HEK293 (cell line): ENCODE results near the gene LONP2.

ENCODE experiments used
- ATF2 ChIP-seq: fragments of 450-650 bp; formaldehyde crosslinking; IDR thresholded peaks from 2 replicates; pipeline ENCODE4 v1.5.1; 2016; ENCODE audit warnings: missing biosample characterization, missing genetic modification characterization, low read depth
- EGR2 ChIP-seq: fragments of 450-650 bp; formaldehyde crosslinking; IDR thresholded peaks from 2 replicates; pipeline ENCODE4 v1.5.1; 2016; ENCODE audit warnings: low read depth, missing biosample characterization, missing genetic modification characterization
- HOXA7 ChIP-seq: sonication (generic); formaldehyde crosslinking; IDR thresholded peaks from 2 replicates; pipeline ENCODE4 v1.8.1; 2022; ENCODE audit warnings: missing genetic modification reagents, borderline replicate concordance
- REST ChIP-seq: fragments of 450-650 bp; formaldehyde crosslinking; IDR thresholded peaks from 2 replicates; pipeline ENCODE4 v1.5.1; 2016; ENCODE audit warnings: missing biosample characterization, missing genetic modification characterization
- ZNF529 ChIP-seq: fragments of 450-650 bp; formaldehyde crosslinking; IDR thresholded peaks from 2 replicates; pipeline ENCODE4 v1.5.1; 2017; ENCODE audit warnings: missing genetic modification characterization, missing biosample characterization; ENCODE audit not compliant: insufficient replicate concordance
- ZNF776 ChIP-seq: fragments of 450-650 bp; formaldehyde crosslinking; IDR thresholded peaks from 2 replicates; pipeline ENCODE4 v1.5.0; 2017; ENCODE audit warnings: missing biosample characterization, missing genetic modification characterization, borderline replicate concordance
- ZSCAN5A ChIP-seq: fragments of 450-650 bp; formaldehyde crosslinking; IDR thresholded peaks from 2 replicates; pipeline ENCODE4 v1.5.1; 2016; ENCODE audit warnings: missing biosample characterization, missing genetic modification characterization

- TF ChIP-seq ZSCAN5A, result no peak
- no peak for TF ChIP-seq ZNF776 (tag by site-specific recombination)
- no peak for TF ChIP-seq HOXA7 (CRISPR knock-in tag)
- TF ChIP-seq ZNF529, result no peak
- TF ChIP-seq ATF2 (tag by site-specific recombination), result no peak
- no peak for TF ChIP-seq REST
- TF ChIP-seq EGR2 (tag by site-specific recombination), result no peak
These were observed 125.7 kb downstream of the LONP2 start for GRCh38 chr16:48369765-48370164.
